Measurements from ENCODE around the gene SEMA6B. TPM values are rescaled to one million over a fixed set of nuclear protein-coding genes. Genes with fewer than 3 reads are reported as not detected.

SEMA6B gene
- total and polyA plus RNA-seq, 2 donors (not counting 3 experiments of a cell fraction or from before 2014, with no cell fraction given), result 97.8 to 176 TPM

DNA sequence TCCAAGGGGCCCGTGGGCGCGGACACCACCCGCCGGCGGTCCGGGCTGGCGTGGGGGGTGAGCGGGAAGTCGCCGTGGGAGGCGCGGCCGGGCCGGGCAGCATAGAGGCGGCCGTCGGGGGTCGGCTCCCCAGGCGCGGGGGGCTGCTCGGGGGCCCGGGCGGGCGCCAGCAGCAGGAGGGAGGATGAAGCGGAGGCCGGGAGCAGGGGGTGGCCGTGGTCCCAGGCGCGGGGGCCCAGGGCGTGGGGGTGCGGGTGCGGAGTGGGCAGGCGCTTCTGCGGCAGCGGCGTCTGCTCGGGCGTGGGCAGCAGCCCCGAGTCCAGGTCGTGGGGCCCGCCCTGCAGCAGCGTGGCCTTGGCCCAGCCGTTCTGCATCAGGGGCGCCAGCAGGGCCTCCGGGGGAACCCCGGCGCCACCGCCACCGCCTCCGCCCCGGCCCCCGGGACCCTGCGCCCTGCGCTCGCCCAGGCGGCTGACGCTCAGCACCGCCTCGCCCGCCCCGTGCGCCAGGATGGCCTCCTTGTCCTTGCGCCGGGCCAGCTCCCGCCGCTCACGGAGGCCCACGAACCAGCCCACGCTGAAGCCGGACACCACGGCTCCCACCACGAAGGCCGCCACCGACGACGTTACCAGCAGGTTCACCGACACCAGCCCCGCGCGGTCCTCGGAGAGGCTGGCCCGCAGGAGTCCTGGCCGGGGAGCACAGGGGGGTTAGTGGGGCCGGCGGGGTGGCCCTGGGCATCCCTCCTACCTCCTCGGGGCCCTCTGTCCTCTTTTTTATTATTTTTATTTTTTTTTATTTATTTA lies 15.4 kb downstream of the SEMA6B start:
- FAIRE-seq, result no peak
- H3K27me3 ChIP-seq (ENCODE audit: control insufficient read depth in 2 of 2, insufficient read depth in 2 of 2, low read length in 2 of 2), result no peaks in the 10 kb centered on the region
- H2AFZ ChIP-seq (ENCODE audit: low read depth, low read length), result no peak overlapping the region
- CTCF ChIA-PET, result interaction anchor here (1.2 kb wide), 1 partner anchor 93 kb away, joined by 3 read pairs; no protein-coding TSS in a partner anchor
- H3K4me1 ChIP-seq (ENCODE audit: control insufficient read depth, extremely low read depth, insufficient read depth, low read length), result peaks cover 8% of the 10 kb centered on the region
- no peak overlapping the region for H3K4me3 ChIP-seq (replicated peaks in 1 of 3; ENCODE audit: insufficient read depth in 1 of 3, low read depth in 1 of 3, low read length in 3 of 3)
- intact Hi-C loops (cut with micrococcal nuclease) (no loop called here), dilution Hi-C loops (cut with MboI; ENCODE audit: extremely low pct_ligation_motif_present, low sequenced_read_pairs) (no loop called here)
- no peak for TF ChIP-seq POLR2AphosphoS5 (IDR thresholded peaks at IDR 0.05; ENCODE audit: insufficient read depth, low read depth, low read length)
- TF ChIP-seq MYC (IDR thresholded peaks at IDR 0.05; ENCODE audit: low read depth, low read length), result no peak
- no peak for TF ChIP-seq POLR2A (IDR thresholded peaks at IDR 0.05; ENCODE audit: low read depth, low read length)
- no peak for TF ChIP-seq GATA2 (IDR thresholded peaks at IDR 0.05; ENCODE audit: insufficient read depth, insufficient read length, low read depth, low read length)
- TF ChIP-seq EZH2 (IDR thresholded peaks at IDR 0.05; ENCODE audit: borderline replicate concordance, low read depth, low read length, severe bottlenecking), result no peak
- no peak for TF ChIP-seq FOS (IDR thresholded peaks at IDR 0.05; ENCODE audit: borderline replicate concordance, insufficient read depth, low read length)
- TF ChIP-seq CTCF (IDR thresholded peaks at IDR 0.05; ENCODE audit: extremely low read depth in 1 of 2, insufficient read depth in 1 of 2, low read depth in 1 of 2, low read length in 2 of 2), result no peak
- no peak for TF ChIP-seq JUN (IDR thresholded peaks at IDR 0.05; ENCODE audit: borderline replicate concordance, insufficient read depth, insufficient read length, low read depth)
- TF ChIP-seq, protein P1, sequence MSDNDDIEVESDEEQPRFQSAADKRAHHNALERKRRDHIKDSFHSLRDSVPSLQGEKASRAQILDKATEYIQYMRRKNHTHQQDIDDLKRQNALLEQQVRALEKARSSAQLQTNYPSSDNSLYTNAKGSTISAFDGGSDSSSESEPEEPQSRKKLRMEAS (IDR thresholded peaks at IDR 0.05; ENCODE audit: insufficient read depth, insufficient read length), result no peak
- H3K9me1 ChIP-seq (replicated peaks; ENCODE audit: control insufficient read depth, extremely low read depth, insufficient read depth, low read length), result no peaks in the 10 kb centered on the region
- no TSS peak for BruUV-seq (replicated peaks)
- POLR2A ChIA-PET, result no interaction called here
- H4K20me1 ChIP-seq (replicated peaks; ENCODE audit: control insufficient read depth, extremely low read depth, insufficient read depth, low read length), result no peaks in the 10 kb centered on the region
- H3K36me3 ChIP-seq (ENCODE audit: control insufficient read depth in 2 of 2, extremely low read depth in 1 of 2, insufficient read depth in 2 of 2, low read length in 2 of 2), result peaks cover 0 to 20% of the 10 kb centered on the region in 2 experiments
- no peak for DNase-seq (ENCODE audit: low read depth, low spot score)
- no peaks in the 10 kb centered on the region for H3K9me3 ChIP-seq (replicated peaks; ENCODE audit: control insufficient read depth, insufficient read depth, low read length)
- no peak overlapping the region for H3K9ac ChIP-seq (replicated peaks; ENCODE audit: extremely low read depth, insufficient read depth, low read length)
- H3K27ac ChIP-seq (ENCODE audit: insufficient read depth, low read depth, low read length), result no peak overlapping the region
- H3K79me2 ChIP-seq (ENCODE audit: control insufficient read depth, insufficient read depth, low read length), result no peaks in the 10 kb centered on the region
- H3K4me2 ChIP-seq (ENCODE audit: insufficient read depth, low read length), result no peak overlapping the region

Measured in endothelial cell of umbilical vein (primary cell).